Progenitor cell of endocrine pancreas (in vitro differentiated cells): ENCODE measurements around the gene MRLN. TPM values are rescaled to one million over a fixed set of nuclear protein-coding genes. Genes with fewer than 3 reads are reported as not detected.
A peak's percentile ranks its signal among the peaks of the same experiment; 100 is the strongest.
"Not testable (repeated sequence)": the region's sequence is repeated elsewhere in the genome, so short reads cannot be mapped to it uniquely, and the experiment has no call there.

Source experiments
- DNase-seq: peaks from one replicate; pipeline ENCODE4 v3.0.0; 2021; ENCODE audit warnings: low spot score; ENCODE audit not compliant: unreplicated experiment
- H3K27ac Mint-ChIP-seq: 2 replicates; pipeline ENCODE4 v1.8.0; 2021; ENCODE audit warnings: mild to moderate bottlenecking, moderate library complexity, mixed read lengths
- H3K27me3 Mint-ChIP-seq: 2 replicates; pipeline ENCODE4 v1.8.0; 2021; ENCODE audit warnings: mixed read lengths
- H3K36me3 Mint-ChIP-seq: 2 replicates; pipeline ENCODE4 v1.8.0; 2022; ENCODE audit warnings: mixed read lengths; ENCODE audit not compliant: insufficient read depth
- H3K4me1 Mint-ChIP-seq: 2 replicates; pipeline ENCODE4 v1.8.0; 2021; ENCODE audit warnings: low read depth, mixed read lengths
- H3K4me3 Mint-ChIP-seq: 2 replicates; pipeline ENCODE4 v1.8.0; 2021; ENCODE audit warnings: low read depth, mild to moderate bottlenecking, moderate library complexity, mixed read lengths
- H3K9me3 Mint-ChIP-seq: 2 replicates; pipeline ENCODE4 v1.8.0; 2021; ENCODE audit warnings: low read depth, mixed read lengths
- total RNA-seq: library from RNA; stranded (reverse); gene quantifications from 2 replicates; pipeline ENCODE4 v1.2.1, GENCODE V29; 2021
- TF ChIP-seq, protein P1 (sequence below): fragments of 200-600 bp; sonication (generic); IDR thresholded peaks from one replicate; pipeline ENCODE4 v1.5.0; 2021; ENCODE audit warnings: antibody characterized with exemption, mild to moderate bottlenecking; ENCODE audit not compliant: unreplicated experiment

Gene MRLN
- total RNA-seq, 1 donor from 2014 or later: not detected

DNA sequence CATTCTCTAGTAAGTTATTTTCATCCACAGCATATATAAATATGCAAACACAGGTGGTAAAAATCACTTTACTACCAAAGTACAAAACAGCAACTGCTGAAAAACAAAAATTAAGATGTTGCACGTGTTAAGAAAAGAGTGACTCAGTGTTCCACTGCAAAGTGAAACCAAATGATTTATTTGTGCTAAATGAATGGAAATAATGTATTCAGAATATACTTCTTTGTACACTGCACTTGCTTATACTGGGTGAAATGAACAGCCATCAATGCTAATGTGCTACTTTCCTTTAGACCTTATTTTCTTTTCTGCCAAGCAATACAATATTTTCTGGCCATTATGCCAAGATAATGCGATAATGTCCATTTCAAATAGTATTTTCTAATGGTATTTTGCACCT, 38.3 kb upstream of the MRLN start:
- H3K36me3 Mint-ChIP-seq: peaks cover 30% of the 10 kb centered on the region

DNA sequence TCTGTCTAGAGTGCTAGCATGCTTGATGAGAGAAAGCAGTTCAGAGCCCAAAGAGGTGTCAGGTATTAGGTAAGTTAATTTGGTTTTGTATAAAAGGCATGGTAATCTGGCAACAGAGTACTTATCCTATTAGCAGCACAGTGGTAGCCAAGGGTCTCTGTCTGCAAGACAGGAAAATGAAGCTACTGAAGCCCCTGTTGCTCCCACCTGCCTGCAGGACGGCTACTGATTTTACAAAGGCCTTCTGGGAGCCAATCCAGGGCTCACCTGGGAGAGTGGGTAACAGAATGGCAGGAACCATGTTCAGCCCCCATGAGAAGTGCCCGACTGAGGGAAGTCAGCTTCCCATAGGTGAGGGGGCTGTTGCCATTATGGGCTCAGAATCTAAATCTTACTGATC, 36.8 kb upstream of the MRLN start:
- not testable (repeated sequence) for DNase-seq, H3K4me1 Mint-ChIP-seq, H3K27ac Mint-ChIP-seq, H3K9me3 Mint-ChIP-seq, H3K4me3 Mint-ChIP-seq, H3K27me3 Mint-ChIP-seq
- peaks cover 23% of the 10 kb centered on the region for H3K36me3 Mint-ChIP-seq

More for the DNA sequence above, 38.3 kb upstream of the MRLN start:
- DNase-seq: no peak
- no peaks in the 10 kb centered on the region for H3K9me3 Mint-ChIP-seq
- H3K4me1 Mint-ChIP-seq: no peaks in the 10 kb centered on the region
- no peaks in the 10 kb centered on the region for H3K27me3 Mint-ChIP-seq
- TF ChIP-seq, protein P1, sequence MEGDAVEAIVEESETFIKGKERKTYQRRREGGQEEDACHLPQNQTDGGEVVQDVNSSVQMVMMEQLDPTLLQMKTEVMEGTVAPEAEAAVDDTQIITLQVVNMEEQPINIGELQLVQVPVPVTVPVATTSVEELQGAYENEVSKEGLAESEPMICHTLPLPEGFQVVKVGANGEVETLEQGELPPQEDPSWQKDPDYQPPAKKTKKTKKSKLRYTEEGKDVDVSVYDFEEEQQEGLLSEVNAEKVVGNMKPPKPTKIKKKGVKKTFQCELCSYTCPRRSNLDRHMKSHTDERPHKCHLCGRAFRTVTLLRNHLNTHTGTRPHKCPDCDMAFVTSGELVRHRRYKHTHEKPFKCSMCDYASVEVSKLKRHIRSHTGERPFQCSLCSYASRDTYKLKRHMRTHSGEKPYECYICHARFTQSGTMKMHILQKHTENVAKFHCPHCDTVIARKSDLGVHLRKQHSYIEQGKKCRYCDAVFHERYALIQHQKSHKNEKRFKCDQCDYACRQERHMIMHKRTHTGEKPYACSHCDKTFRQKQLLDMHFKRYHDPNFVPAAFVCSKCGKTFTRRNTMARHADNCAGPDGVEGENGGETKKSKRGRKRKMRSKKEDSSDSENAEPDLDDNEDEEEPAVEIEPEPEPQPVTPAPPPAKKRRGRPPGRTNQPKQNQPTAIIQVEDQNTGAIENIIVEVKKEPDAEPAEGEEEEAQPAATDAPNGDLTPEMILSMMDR: no peak
- H3K27ac Mint-ChIP-seq: no peak overlapping the region
- H3K4me3 Mint-ChIP-seq: no peak overlapping the region

DNA sequence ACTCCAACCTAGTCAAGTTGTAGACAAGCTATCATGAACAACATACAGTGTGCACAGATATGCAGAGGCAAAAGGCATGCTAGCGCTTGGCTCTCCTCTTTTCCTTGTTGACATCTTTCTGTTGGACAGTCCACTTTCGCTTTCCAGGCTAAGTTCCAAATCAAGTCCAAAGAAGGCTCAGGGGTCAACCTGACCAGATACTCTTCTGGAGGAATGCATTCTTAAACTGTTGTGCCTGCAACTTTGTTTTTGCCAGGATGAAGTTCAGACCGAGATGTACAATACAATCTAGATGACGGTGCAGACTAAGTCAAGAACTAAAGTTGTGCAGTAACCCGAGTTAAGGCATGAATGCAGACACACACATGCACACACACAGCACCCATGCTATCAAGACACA, 35.7 kb upstream of the MRLN start:
- H3K27ac Mint-ChIP-seq, H3K4me1 Mint-ChIP-seq: not testable (repeated sequence)
- peaks cover 14% of the 10 kb centered on the region for H3K36me3 Mint-ChIP-seq

DNA sequence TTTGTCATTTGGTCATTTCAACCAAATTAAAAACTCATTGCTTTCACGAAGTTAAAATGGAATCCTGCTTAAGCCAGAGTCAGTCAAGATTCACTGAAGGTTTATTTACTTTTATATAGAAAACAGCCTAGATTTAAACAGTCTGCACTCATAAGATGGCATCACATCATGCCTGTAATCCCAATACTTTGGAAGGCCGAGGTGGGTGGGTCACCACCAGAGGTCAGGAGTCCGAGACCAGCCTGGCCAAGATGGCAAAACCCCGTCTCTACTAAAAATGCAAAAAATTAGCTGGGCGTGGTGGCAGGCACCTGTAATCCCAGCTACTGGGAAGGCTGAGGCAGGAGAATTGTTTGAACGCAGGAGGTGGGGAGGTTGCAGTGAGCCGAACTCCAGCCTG, 33.8 kb upstream of the MRLN start:
- H3K27ac Mint-ChIP-seq: peak overlapping the region; percentile 71
- not testable (repeated sequence) for H3K27me3 Mint-ChIP-seq, H3K4me3 Mint-ChIP-seq, H3K9me3 Mint-ChIP-seq, H3K4me1 Mint-ChIP-seq, H3K36me3 Mint-ChIP-seq, DNase-seq

More for the DNA sequence above, 35.7 kb upstream of the MRLN start:
- H3K4me3 Mint-ChIP-seq, H3K9me3 Mint-ChIP-seq, H3K27me3 Mint-ChIP-seq, DNase-seq: not testable (repeated sequence)

DNA sequence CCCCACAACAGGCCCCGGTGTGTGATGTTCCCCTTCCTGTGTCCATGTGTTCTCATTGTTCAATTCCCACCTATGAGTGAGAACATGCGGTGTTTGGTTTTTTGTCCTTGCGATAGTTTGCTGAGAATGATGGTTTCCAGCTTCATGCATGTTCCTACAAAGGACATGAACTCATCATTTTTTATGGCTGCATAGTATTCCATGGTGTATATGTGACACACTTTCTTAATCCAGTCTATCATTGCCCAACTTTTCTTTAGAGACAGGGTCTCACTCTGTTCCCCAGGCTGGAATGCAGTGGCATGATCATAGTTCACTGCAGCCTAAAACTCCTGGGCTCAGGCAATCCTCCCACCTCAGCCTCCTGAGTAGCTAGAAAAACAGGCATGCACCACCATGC, 32.2 kb upstream of the MRLN start:
- H3K9me3 Mint-ChIP-seq, H3K4me3 Mint-ChIP-seq, H3K4me1 Mint-ChIP-seq, H3K27ac Mint-ChIP-seq, DNase-seq, H3K27me3 Mint-ChIP-seq, H3K36me3 Mint-ChIP-seq: not testable (repeated sequence)

DNA sequence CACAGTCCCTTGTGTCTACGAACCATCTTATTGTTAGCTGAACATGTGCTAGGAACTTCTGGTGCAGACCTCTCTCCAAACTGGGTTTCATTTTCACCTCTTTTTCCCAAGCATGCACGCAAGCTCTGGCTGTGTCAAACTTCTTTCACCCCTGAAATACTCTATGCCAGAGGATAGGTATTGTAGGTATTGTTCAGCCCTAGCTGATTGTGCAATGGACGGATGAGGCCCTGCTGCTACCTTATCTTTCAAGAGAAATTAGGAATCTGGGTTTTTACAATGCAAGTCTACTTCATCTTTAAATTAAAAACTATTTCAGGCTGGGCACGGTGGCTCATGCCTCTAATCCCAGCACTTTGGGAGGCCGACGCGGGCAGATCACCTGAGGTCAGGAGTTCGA, 28.3 kb upstream of the MRLN start:
- Mint-ChIP-seq H3K27ac (no peak overlapping the region), H3K4me1 (no peaks in the 10 kb centered on the region), H3K27me3 (no peaks in the 10 kb centered on the region), H3K9me3 (peaks cover 12% of the 10 kb centered on the region), H3K36me3 (peaks cover 7% of the 10 kb centered on the region), H3K4me3 (no peak overlapping the region)
- no peak for DNase-seq
- TF ChIP-seq, protein P1: no peak

DNA sequence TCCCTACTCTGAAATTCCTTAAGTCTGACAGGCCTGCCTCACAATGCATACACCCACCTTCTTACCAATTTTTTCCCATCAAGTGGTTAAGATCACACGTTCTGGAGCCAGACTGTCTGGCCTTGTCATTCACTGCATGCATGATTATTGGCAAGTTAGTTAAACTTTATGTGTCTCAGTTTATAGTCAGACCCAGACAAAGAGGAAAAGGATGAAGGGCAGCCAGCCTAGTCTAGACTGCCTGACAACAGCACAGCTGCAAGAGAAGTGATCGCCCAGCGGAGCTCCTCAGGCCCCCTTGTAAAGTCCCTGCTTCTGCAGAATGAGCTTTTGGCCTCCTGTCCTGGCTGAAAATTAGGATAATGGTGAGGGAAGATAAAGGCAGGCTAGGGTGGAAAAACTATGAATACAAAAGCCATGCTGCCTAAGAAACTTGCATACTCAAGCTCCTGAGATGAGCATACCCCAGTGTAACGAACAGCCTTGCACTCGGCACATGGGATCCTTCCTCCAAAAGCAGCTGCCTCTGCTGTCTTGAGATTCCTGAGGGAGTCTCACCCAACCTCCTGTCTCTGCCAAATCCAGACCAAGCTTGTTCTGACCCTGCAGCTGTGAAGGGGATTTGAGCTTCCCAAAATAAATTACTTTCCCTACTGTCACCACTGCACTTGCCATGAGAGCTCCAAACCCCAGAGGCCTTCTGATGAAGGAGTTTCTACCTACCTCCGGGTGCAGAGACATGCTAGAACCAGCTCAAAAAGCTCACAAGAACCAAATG, 26.7 kb upstream of the MRLN start:
- Mint-ChIP-seq H3K4me3 (no peak overlapping the region), H3K27ac (no peak overlapping the region), H3K4me1 (no peaks in the 10 kb centered on the region), H3K36me3 (peaks cover 7% of the 10 kb centered on the region), H3K9me3 (peaks cover 20% of the 10 kb centered on the region), H3K27me3 (no peaks in the 10 kb centered on the region)
- no peak for DNase-seq
- TF ChIP-seq, protein P1: no peak
